Neural crest cell (in vitro differentiated cells): ENCODE data around the gene PRSS22. TPM values are rescaled to one million over a fixed set of nuclear protein-coding genes. Genes with fewer than 3 reads are reported as not detected.

ENCODE experiments used
- DNase-seq: peaks from one replicate; pipeline ENCODE4 v3.0.0; 2021; ENCODE audit warnings: low read depth, mixed read lengths, low spot score
- H3K27ac Mint-ChIP-seq: one replicate; pipeline ENCODE4 v1.8.0; 2021; ENCODE audit warnings: mild to moderate bottlenecking, mixed read lengths; ENCODE audit not compliant: unreplicated experiment
- H3K27me3 Mint-ChIP-seq: 2 replicates; pipeline ENCODE4 v1.8.0; 2021; ENCODE audit warnings: low read depth, mild to moderate bottlenecking, mixed read lengths
- H3K36me3 Mint-ChIP-seq: 2 replicates; pipeline ENCODE4 v1.8.0; 2021; ENCODE audit warnings: low read depth, mild to moderate bottlenecking, mixed read lengths
- H3K4me1 Mint-ChIP-seq: 2 replicates; pipeline ENCODE4 v1.8.0; 2021; ENCODE audit warnings: mixed read lengths
- H3K4me3 Mint-ChIP-seq: one replicate; pipeline ENCODE4 v1.8.0; 2021; ENCODE audit warnings: mild to moderate bottlenecking, mixed read lengths
- H3K9me3 Mint-ChIP-seq: 2 replicates; pipeline ENCODE4 v1.8.0; 2021; ENCODE audit warnings: mixed read lengths
- total RNA-seq: library from RNA; stranded (reverse); gene quantifications from 2 replicates; pipeline ENCODE4 v1.2.1, GENCODE V29; 2021
- TF ChIP-seq, protein P1 (sequence below): fragments of 200-600 bp; sonication (generic); conservative IDR thresholded peaks from 2 replicates; pipeline ENCODE4 v1.5.0; 2021; ENCODE audit warnings: antibody characterized with exemption, mild to moderate bottlenecking

PRSS22 gene
- total RNA-seq, 1 donor from 2014 or later: not detected

- no peak for DNase-seq
- Mint-ChIP-seq H3K27ac (no peak overlapping the region), H3K4me1 (no peaks in the 10 kb centered on the region), H3K9me3 (no peaks in the 10 kb centered on the region), H3K4me3 (no peak overlapping the region), H3K36me3 (no peaks in the 10 kb centered on the region), H3K27me3 (peaks cover 15% of the 10 kb centered on the region)
- TF ChIP-seq, protein P1, sequence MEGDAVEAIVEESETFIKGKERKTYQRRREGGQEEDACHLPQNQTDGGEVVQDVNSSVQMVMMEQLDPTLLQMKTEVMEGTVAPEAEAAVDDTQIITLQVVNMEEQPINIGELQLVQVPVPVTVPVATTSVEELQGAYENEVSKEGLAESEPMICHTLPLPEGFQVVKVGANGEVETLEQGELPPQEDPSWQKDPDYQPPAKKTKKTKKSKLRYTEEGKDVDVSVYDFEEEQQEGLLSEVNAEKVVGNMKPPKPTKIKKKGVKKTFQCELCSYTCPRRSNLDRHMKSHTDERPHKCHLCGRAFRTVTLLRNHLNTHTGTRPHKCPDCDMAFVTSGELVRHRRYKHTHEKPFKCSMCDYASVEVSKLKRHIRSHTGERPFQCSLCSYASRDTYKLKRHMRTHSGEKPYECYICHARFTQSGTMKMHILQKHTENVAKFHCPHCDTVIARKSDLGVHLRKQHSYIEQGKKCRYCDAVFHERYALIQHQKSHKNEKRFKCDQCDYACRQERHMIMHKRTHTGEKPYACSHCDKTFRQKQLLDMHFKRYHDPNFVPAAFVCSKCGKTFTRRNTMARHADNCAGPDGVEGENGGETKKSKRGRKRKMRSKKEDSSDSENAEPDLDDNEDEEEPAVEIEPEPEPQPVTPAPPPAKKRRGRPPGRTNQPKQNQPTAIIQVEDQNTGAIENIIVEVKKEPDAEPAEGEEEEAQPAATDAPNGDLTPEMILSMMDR: no peak
Measured at GRCh38 chr16:2827831-2828520, 30.0 kb downstream of the PRSS22 start.

DNA sequence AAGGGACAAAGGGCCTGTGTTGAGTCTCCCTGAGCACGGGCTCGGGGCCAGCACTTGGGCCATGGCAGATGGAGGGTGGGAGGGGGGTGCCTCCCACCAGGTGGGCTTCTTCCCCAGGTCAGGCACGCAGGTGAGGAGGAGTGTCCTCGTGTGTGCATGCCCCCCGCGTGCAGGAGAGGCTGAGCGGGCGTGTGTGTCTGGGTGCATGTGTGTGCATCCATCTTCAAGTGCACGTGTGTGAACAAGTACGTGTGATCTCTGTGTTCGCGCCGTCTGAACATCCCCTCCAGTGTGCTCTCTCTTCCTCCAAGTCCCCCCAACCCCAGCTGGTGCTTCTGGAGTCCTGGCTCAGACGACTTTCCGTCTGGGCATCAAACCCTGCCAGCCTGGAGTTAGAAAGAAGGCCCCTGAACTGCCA lies 30.6 kb downstream of the PRSS22 start:
- Mint-ChIP-seq H3K27me3 (peaks cover 10% of the 10 kb centered on the region), H3K9me3 (no peaks in the 10 kb centered on the region), H3K4me1 (no peaks in the 10 kb centered on the region), H3K4me3 (no peak overlapping the region), H3K27ac (no peak overlapping the region), H3K36me3 (no peaks in the 10 kb centered on the region)
- no peak for DNase-seq
- TF ChIP-seq, protein P1: no peak

DNA sequence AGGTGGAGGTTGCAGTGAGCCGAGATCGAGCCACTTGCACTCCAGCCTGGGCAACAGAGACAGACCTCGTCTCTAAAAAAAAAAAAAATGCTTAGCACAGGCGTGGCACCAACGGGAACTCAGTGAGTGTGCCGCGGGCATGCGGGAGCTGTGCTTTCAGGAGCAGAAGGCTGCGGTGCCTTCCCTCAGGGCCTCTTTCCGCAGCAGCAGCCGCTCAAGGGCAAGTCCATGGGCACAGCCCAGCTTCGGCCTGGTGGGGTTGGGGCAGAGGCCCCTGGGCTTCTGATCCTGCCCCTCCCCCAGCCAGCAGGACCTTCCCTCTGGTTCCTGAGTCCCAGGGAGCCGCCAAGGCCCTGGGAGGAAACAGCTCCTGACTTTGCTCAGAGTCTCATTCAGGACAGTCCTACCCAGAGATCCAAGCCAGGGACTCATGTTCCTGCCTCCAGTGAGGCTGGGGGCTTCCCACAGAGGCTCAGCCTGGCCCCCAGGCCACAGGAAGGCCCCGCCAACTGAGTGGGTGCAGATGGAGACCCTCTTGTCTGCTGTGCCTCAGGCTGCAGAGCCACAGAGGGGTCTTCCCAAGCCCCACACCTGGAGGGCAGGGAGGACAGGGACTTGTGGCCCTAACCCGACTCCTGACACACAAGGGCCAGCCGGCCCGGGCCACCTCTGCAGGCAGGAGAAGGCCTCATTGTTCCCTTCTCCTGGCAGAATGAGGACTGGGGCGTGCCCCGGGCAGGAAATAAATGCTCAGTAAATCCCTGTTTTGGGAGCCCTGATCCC lies 31.2 kb downstream of the PRSS22 start:
- Mint-ChIP-seq H3K4me3 (no peak overlapping the region), H3K27ac (no peak overlapping the region), H3K27me3 (peaks cover 12% of the 10 kb centered on the region), H3K4me1 (no peaks in the 10 kb centered on the region), H3K9me3 (no peaks in the 10 kb centered on the region), H3K36me3 (no peaks in the 10 kb centered on the region)
- TF ChIP-seq, protein P1: no peak
- no peak for DNase-seq

DNA sequence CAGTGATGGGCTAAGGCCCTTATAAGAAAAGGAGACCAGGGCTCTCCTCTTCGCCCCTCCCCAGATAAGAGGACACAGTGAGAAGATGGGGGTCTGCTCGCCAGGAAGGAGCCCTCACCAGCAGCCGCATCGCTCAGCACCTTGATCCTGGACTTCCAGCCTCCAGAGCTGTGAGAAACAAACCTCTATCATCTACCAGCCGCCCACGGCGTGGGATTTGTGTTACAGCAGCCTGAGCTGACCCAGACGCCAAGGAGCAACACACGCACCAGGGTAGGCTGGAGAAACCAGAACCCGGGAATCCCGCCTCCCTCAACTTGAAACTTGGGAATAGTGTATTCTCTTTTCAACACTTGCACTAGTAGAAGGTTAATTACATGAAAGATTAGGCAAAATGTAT lies 32.1 kb downstream of the PRSS22 start:
- H3K4me1 Mint-ChIP-seq: no peaks in the 10 kb centered on the region
- TF ChIP-seq, protein P1: no peak
- no peak for DNase-seq
- no peaks in the 10 kb centered on the region for H3K36me3 Mint-ChIP-seq
- H3K27ac Mint-ChIP-seq: no peak overlapping the region
- no peaks in the 10 kb centered on the region for H3K9me3 Mint-ChIP-seq
- peaks cover 13% of the 10 kb centered on the region for H3K27me3 Mint-ChIP-seq
- H3K4me3 Mint-ChIP-seq: no peak overlapping the region

DNA sequence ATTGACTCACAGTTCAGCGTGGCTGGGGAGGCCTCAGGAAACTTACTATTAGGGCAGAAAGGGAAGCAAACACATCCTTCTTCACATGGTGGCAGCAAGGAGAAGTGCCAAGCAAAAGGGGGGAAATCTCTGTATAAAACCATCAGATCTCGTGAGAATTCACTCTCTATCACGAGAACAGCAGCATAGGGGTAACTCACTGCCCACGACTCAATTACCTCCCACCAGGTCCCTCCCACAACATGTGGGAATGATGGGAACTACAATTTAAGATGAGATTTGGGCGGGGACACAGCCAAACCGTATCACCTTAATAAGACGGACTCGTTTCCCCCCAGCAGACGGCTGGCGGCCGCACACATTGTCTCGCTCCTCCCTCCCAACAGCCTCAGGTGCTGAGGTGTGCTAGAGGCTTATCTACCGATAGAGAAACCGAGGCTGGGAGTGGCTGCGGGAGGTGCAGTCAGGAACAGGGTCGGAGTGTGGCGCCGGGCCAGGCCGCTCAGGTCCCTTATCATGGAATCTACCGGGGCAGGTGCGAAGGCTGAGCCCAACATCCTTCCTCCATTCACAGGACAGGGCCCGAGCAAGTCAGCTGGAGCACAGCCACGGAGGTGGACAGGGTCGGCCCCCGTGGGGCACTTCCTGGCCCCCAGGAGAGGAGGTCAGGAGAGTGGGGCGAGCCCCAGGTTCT lies 32.8 kb downstream of the PRSS22 start:
- no peak for DNase-seq
- no peaks in the 10 kb centered on the region for H3K4me1 Mint-ChIP-seq
- H3K36me3 Mint-ChIP-seq: no peaks in the 10 kb centered on the region
- H3K27ac Mint-ChIP-seq: no peak overlapping the region
- TF ChIP-seq, protein P1: no peak
- H3K9me3 Mint-ChIP-seq: no peaks in the 10 kb centered on the region
- no peak overlapping the region for H3K4me3 Mint-ChIP-seq
- H3K27me3 Mint-ChIP-seq: peaks cover 13% of the 10 kb centered on the region
